GM21619 (cell line): Measurements from ENCODE around the gene ATXN7L3B.
"Not testable (repeated sequence)": the region's sequence is repeated elsewhere in the genome, so short reads cannot be mapped to it uniquely, and the experiment has no call there.

Source experiments
- ATAC-seq: cut with Tn5 transposase; IDR thresholded peaks from one replicate; pipeline ENCODE4 v1.9.1; 2021; ENCODE audit not compliant: unreplicated experiment

The ATXN7L3B gene

GRCh38 chr12:74537707-74538385 lies at the start of gene ATXN7L3B:
Gene ATXN7L3B, plus strand, starts transcription at chr12:74537835. Its CDS starts 278 bp downstream, at chr12:74538113.
- ATAC-seq: peak; percentile 95

DNA sequence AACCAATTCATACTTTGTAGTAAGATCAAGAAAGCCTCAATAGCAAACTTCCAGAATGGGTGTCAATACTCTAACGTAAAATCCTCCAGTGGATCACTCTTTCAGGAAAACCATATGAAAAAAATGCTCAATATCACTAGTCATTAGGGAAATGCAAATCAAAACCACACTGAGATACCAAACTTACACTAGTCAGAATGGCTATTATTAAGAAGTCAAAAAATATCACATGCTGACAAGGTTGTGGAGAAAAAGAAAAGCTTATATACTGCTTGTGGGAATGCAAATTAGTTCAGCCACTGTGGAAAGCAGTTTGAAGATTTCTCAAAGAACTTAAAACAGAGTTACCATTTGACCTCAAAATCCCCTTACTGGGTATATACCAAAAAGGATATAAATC lies 49.5 kb upstream of the ATXN7L3B start:
- ATAC-seq: peak; percentile 57

DNA sequence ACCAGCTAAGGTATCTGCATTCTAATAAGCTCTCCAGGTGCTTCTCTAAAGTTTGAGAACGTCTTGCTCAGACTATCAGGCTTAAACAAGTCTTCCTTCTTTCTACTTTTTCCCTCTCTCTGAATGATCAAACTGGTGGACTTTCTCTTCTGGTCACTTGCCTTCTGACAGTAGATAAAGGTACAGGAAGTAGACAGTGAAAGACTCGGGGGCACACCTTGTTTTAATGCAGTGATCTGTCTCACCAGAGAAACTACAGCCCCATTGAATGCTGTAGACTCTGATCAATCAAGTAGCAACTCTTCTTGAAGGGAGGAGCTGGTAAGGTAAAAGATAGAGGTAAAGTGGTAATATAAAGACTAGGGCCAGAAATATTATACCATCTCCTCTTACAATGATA lies 48.1 kb upstream of the ATXN7L3B start:
- no peak for ATAC-seq

DNA sequence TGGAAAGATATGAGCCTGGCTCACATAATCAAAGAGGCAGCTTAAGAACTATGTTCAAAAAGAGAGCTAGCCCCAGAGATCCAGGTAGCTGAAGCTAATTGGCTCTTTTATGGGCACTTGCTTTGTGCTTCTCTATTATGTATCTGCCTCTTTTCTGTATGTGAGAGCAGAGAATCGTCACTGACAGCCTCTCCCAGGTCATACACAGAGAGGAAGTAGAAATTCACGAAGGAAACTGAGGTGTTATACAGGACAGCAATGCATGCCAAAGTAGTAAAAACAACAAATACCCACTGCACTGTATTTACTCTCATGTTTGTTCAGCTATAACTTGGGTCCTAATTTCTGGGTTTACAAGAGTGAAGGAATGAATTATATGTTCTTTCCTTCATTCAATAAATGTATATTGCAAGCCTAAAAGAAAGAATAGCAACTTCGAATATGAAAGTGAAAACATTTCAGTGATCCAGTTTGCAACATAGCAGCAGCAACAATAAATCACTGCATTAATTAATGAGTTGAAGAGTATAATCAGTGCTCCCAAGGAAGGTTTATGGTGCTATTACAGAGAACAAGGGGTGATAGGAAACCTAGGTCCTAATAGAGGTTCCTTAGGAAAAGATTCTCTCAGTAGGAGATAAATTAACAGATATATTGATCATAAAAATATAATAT lies 47.1 kb upstream of the ATXN7L3B start:
- ATAC-seq: peak; percentile 76

GRCh38 chr12:74491374-74491773 lies 46.3 kb upstream of the ATXN7L3B start:
- ATAC-seq: no peak

- no peak for ATAC-seq
Measured at GRCh38 chr12:74499192-74499591, 38.4 kb upstream of the ATXN7L3B start.

- not testable (repeated sequence) for ATAC-seq
Measured at GRCh38 chr12:74508873-74509657, 28.6 kb upstream of the ATXN7L3B start.

- no peak for ATAC-seq
Measured at GRCh38 chr12:74509886-74510285, 27.7 kb upstream of the ATXN7L3B start.

GRCh38 chr12:74514098-74514872 lies 23.4 kb upstream of the ATXN7L3B start:
- no peak for ATAC-seq

- ATAC-seq: no peak
Measured at GRCh38 chr12:74515849-74516248, 21.8 kb upstream of the ATXN7L3B start.

DNA sequence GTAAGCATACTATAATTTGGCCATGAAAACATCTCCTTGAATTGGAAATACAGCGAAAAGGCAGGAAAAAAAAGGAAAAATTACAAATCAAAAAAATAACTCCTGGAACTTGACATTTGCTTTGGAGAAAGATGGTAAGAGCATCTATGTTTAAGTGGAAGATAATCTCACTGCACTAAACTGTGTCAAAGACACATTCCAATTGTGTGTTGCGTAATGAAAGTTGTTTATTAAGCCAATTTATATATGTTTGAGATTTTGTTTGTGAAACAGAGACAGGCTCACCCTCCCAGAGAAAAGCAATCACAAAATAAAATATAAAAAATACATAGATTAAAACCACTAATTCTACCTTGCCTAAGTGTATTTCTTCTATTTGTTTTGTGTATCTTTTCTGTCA lies 11.1 kb upstream of the ATXN7L3B start:
- no peak for ATAC-seq

DNA sequence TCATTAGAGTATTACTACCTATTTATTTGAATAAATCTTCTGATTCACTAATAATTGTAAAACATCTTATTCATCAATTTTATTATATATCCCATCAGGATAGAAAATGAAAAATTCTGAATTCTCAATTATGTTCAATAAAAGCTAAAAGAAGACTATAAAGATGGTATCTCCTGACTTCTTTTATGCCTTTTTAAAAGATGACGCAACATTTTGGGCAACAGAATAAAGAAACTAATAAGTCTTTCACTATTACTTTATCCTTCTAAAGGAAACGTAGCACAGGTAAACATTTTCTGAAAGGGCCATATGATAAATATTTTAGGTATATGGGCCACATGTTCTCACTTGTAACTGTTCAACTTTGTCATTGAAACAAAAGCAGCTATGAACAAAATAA lies 10.1 kb upstream of the ATXN7L3B start:
- no peak for ATAC-seq

DNA sequence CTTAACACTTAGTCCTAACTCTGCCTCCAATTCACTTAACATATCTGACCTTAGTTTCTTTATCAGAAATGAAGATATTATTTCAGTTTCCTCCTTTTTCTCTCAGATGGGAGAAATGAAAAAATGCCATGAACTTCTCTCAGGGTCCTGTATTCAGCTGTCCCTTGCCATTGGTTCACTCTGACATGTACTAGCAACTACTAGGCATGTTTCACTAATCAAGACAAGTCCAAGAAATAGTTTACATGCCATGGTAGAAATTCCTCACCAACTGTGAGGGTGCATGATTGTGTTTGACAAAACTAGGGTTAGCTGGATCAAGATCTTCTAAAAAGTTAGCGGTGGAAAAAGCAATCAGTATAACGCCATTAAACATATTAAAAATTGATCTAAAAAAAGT lies 7.0 kb upstream of the ATXN7L3B start:
- ATAC-seq: no peak

DNA sequence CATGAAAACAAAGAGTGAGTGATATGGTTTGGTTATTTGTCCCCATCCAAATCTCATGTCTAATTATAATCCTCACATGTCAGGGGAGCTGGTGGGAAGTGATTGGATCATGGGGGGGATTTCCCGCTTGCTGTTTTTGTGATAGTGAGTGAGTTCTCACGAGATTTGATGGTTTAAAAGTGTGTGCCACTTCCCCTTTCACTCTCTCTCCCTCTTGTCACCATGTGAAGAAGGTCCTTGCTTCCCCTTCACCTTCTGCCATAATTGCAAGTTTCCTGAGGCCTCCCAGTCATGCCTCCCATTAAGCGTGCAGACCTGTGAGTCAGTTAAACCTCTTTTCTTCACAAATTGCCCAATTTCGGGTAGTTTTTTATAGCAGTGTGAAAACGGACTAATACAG lies 2.1 kb upstream of the ATXN7L3B start:
- ATAC-seq: no peak

DNA sequence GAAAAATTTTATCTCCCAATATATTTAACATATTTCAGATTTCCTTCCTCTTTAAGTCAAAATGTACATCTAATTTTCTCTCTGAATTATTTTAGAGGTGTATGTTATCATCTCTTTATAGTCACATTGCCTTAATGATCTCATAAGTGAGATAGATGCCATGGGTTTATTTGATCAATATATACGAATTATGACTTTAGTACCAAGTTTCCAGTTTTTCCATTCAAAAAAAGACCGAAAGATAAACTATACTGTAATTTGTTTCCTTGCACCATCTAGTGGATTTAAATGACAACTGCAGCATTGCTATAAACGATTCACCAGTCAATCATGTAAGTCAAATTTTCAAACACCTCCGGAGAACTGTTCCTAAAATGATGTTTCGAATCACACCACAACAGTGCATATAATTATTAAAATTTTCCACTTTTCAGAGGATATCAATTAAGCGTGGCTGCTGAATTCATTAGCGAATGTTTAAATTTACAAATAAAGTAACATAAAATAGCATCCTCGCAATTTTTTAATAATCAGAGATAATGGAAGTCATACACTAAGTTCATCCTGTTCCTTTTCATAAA lies 419 bp upstream of the ATXN7L3B start:
- ATAC-seq: peak; percentile 62

DNA sequence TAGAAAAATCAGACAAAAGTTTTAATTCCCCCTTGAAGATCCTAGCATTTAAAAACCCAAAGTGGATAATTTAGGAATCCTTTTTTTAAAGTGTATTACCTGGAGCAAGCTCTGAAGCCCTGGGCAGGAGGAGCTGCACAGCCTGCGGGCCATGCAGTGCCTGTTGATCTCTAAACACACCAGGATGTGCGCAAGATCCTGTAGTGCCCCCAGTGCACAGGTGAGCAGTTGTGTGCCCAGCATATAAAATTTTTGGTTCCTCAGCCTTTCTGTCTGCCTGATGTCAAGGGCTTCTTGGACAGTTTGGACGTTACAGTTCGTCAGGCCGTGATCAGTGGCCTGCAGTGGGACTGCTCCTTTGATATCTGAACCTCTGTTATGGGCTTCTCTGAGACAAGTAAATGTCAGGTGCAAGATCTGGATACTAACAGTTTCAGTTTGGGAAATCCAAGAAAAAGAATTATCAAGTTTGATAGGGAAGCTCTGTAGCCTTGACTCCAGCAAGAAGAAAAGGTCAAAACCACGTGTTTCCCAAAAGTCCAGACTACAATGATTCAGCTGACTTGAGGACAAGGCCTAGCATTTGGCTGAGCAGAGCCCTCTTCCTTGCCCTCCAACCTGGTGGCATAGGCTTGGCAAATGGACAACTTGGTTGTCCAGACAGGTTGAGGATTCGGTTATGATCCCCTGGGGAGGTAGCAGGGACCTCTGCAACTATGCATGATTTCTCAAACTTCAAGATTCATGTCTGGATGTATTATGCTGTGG lies 1.0 kb downstream of the ATXN7L3B start:
- peak; percentile 20 for ATAC-seq

DNA sequence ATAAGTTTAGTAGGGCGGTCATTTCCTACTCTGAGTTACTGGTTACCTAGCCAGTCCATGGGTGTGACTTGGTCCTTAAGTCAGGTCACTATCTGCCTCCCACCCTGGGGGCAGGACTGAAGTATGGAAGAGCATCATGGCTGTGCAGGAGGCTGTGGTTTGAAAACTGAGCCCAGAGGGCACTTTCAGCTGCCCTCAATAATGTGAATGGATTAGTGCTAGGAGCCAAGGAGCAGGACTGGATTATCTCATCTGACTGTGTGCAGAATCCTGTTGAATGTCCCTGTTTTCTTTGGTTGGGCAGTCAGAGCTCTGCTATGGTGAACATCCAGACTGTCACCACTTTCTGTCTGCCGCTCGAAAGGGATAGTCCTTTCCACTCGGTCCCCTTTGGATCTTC lies 1.6 kb downstream of the ATXN7L3B start:
- ATAC-seq: no peak

- ATAC-seq: no peak
Measured at GRCh38 chr12:74539765-74540526, 2.3 kb downstream of the ATXN7L3B start.

GRCh38 chr12:74541074-74541473 lies 3.4 kb downstream of the ATXN7L3B start:
- no peak for ATAC-seq
